Inferior parietal cortex (tissue), 1 donor: ENCODE data around the gene CTNNBL1.
"Not testable (repeated sequence)": the region's sequence is repeated elsewhere in the genome, so short reads cannot be mapped to it uniquely, and the experiment has no call there.

Experiments
- DNase-seq: peaks from one replicate; pipeline ENCODE4 v3.0.0-alpha.2; 2016; ENCODE audit errors: extremely low spot score

Gene CTNNBL1

DNA sequence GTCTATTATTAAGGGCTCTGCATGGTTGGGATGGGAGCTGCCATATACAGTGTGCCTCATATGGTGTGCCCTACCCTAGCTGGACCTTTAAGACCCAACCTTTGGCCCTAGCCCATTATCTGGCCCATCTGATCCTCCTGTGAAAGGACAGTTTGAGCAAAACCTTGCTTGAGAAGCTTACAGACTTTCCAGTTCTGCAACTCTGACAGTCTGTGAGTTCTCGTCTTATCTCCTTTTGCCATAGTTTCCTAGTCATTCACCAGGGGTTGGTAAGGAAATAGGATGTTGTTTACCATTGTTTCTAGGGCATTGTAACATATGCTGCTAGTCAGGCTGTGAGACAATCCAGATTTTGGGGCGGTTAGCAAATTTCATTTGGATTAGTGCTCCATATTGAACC is 17.2 kb downstream of the CTNNBL1 start:
- no peak for DNase-seq

DNA sequence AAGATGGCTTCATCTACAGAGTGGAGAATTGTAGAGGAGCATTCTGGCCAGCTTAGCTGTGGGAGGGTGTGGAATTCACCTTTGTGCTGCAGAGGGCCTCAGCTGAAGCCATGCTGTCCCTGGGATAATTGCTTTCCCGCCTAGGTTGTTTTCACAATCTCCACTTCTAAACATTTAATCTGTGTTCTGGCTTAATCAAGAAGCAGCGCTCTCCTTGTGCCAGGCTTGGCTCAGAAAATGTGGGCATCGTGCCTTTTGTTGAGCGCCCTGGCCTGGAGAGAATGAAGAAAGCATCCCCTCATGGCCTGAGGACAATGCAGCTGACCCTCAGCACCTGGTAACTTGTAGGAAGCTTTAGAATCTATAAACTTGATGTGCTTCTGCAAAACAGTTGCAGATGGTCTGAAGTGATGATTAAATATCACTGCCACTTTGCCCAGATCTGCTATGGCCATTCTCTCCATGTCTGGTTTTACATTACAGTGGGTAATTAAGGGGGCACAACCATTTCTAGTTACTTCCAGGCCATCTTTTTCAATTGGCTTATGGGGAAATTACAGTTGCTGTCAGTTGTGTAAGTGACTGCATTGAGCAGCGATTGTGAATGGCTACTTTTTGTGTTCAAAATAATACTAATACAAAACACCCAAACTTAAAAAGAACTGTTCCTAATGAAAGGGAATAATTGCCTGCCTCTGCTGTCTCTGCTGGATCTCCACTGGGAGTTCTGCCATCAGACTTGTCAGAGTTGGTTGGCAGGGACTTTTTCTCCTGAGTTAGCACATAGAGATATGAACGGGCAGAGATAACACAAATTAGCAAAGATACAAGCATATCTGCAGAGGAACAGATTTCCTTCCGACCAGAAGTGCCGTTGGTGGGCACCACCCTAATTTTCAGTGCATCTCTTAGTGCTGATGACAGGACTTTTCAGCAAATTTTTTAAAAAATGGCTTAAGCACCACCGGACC is 18.4 kb downstream of the CTNNBL1 start:
- DNase-seq: no peak

DNA sequence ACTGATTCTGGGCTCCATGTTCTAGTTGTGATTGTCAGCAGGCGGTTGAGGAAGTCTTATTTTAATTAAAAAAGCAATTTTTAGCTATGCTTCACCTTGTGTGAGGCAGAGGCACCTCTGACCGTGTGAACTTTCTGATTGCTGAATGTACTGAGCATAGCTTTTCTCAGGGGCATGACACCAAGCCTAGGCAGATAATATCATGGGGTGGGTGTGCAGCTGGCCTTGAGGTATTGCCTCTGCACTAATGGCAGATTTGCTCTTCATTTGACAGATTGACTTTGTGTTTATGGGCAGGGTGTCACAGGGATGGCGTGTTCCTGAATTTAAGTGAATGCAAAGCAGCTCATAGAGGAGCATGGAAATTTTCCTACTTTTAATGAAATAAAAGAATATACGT is 19.6 kb downstream of the CTNNBL1 start:
- DNase-seq: no peak

DNA sequence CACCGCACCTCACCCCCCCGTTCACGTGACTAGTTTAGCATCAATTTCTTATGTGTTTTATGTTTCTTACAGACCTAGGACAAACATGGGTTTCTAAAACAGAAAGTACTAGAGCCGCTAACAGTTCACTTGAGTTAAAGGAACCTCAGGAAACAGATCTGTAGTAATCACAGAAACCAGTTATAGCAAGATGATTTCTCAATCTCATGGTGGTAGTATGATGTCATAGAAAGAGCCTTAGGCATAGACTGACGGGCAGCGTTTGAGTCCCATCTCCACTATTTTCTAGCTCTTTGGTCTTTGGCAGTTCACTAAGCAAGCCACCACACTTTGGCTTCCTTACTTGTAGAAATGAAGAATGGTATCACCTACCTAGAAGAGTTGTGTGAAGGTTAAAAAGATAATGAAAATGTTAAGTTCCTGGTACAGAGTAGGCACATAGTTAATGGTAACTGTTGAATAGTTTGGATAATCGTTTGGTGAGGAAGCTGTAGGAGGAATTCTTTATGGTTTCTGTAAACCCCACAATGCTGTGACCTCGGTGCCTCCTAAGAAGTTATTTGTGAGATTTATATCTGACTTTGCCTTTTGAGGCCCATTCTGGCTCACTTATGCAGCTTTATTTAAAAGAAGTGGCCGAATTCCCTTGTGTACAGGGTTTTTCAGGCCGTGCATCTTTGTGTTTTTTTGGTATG is 21.3 kb downstream of the CTNNBL1 start:
- DNase-seq: no peak

DNA sequence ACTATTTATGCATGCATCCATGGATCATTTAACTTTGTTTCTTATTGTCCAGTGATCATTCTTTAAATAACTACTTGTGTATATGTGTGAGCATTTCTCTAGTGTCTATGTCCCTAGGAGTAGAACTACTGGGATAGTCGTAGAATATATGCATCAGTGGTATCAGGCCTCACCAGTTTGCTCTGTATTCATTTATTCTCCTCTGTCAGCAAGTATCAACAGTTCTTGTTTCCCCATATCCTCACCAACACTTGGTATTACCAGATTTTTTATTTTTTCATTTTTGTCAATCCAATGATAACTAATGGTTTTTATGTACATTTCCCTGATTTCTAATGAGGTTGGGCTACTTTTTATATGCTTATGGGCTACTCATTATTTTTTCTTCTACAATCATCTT is 27.9 kb downstream of the CTNNBL1 start:
- no peak for DNase-seq

DNA sequence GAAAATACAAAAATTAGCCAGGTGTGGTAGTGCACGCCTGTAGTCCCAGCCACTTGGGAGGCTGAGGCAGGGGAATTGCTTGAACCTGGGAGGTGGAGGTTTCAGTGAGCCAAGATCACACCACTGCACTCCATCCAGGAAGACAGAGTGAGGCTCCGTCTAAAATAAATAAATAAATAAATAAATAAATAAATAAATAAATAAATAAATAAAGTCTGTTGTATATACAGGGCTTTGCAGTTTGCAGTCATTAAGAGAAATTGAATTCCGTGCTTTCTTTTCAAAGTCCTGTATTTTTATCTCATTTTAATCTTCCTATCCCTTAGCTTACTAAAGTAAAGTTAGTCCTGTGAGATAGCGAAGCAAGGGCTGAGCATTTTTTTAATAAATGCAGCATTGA is 28.5 kb downstream of the CTNNBL1 start:
- not testable (repeated sequence) for DNase-seq

DNA sequence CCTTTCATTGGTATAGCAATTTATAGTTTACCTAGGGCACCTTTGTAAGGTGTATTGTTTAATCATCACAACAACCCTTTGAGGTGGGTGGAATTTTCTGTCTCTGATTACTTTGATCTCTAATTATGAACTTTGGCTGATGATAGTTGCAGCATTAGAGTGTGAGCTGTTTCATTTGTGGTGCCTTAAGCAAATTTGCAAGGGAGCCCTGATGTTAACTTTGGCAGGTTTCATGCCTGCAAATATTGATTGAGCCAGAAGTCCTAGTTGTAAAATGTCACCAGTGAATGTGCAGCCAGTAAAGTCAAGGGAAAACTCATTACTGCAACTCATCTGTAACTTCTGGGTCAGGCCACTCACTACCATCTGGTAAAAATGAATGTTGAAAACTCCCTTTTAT is 29.8 kb downstream of the CTNNBL1 start:
- DNase-seq: no peak

DNA sequence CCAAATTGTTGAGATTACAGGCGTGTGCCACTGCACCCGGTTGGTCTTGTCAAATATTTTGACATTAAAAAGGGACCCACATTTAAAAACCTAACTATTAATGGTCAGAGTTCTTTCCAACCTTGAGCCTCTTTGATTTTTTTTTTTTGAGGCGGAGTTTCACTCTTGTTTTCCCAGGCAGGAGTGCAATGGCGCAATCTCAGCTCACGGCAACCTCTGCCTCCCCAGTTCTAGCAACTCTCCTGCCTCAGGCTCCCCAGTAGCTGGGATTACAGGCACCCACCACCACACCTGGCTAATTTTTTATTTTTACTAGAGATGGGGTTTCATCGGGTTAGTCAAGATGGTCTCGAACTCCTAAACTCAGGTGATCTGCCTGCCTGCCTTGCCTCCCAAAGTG is 31.3 kb downstream of the CTNNBL1 start:
- no peak for DNase-seq

DNA sequence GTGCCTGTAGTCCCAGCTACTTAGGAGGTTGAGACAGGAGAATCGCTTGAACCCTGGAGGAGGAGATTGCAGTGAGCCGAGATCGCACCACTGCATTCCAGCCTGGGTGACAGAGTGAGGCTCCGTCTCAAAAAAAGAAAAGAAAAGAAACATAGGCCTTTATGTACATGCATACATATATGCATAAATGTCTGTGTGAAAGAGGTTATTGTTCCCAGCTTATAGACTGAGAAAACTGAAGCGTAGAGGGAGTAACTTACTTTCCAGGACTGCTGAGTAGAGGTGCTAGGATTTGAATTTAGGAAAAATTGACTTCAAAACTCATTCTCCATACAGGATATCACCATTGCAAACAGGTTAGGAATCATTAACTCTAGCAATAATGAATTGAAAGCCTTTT is 32.0 kb downstream of the CTNNBL1 start:
- no peak for DNase-seq

DNA sequence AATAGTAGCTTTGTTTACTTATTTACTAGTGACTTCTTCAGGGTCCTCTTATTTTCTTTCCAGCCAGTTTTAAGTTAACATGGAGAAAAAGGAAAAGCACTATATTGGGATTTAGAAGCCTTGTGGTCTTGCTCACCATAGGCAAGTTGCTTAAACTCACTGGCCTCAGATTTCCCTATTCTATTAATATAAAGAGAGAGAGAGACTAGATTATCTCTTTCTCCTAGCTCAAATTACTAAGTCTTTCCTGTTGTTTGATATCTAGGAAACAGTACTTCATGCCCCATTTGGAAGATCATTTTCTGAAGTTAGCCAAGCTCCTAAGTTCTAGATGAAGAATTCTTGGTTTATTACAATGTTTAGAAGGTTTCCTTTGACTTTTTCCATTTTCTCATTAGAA is 32.5 kb downstream of the CTNNBL1 start:
- no peak for DNase-seq

DNA sequence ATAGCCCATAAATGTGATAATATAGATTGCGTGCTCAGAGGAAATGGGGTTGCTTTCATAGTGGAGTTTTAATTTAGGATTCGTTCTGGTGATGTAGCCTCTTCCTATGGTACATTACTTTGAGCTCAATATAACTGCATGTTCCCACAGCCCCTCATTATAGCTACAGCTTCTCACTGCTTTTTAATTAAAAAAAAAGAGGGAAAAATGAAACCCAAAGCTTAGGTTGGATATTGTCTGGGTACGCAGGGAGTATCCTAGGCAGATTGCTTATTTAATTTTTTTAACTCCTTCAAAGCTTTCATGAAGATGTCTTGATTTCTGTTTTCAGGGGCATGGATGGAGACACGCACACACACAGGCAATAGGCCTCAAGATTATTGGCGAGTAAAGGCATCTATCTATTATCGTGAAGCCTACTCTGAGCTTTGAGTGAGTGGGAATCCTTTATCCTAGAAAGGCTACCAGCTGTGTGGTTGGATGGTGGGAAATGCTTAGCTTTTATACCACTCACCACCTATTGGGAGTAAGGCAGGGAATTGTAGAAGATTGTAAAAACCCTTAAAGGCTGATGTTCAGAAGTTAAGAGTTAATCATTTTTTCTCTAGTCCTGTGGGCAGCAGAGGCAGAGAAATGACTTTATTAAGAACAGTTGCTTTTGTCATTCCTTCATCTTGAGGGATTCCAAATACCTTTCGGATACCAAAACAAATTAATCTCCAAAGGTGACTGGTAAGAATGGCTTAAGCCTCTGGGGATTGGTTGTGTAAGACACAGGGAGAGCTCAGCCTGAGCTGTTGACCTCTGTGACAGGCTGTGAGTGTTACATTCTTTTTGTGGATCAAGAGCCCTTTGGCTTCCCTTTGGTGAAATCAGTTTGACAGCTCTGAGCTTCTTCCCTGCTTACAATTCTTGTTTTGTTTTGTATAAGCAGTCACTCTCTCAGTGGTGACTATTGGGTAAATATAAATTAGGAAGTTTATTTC is 33.4 kb downstream of the CTNNBL1 start:
- DNase-seq: no peak

DNA sequence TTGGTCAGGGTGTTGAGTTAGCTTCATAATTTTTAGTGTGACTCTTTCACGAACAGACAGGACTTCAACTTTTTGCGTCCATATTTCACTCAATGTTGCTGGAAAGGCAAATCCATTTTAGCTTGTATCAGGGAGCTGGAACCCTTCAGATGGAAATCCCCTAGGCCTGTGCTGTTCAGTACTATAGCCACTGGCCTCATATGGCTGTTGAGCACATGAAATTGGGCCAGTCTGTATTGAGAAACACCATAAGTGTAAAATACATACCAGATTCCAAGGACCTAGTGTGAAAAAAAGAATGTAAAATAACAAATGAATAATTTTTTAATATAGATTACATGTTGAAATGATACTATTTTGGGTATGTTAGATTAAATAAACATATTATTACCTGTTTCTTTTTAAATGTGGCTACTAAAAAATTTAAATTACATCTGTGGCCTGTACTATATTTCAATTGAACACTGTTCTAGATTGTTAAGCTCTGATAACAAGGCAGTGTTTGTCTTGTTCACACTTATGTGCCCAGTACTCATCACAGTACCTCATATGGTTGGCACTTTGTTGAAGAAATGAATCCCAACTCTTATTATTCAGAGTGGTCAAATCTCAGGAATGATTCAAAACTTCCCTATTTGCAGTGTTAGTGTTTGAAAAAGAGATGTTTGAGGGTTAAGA is 34.3 kb downstream of the CTNNBL1 start:
- DNase-seq: no peak

DNA sequence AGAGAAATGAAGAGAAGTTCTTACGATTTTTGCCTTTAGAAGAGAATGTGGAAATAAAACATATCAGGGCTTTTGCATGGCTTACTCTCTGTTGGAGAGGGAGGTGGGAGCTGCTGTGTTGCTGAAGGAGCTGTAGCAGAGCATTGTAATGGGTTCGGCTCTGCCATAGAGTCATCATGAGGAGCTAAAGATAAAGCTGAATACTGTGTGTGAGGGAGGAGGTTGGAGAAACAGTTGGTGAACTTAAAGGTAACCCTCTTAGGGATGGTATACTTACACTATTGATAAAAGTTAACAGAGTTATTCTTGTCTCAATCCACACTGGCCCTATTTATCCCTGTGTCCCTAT is 34.8 kb downstream of the CTNNBL1 start:
- DNase-seq: no peak

DNA sequence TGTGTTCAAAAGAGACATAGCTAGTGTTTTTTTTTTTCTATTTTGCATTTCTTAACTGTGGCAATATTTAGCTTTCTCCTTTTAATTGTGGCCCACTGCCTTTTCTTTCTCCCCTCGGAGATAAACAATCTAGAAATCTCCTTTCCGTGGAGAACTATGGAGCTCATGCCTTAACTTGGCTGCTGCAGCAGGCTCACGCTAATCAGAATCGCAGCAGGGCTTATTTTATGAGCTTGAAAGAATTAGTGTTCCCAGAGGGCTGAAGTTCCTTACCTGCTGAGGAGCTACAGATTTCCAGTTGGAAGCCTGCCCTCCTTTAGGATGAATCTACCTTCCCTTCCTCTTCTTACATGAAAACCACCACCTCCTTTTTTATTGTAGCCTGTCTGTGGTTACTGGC is 35.6 kb downstream of the CTNNBL1 start:
- DNase-seq: no peak

DNA sequence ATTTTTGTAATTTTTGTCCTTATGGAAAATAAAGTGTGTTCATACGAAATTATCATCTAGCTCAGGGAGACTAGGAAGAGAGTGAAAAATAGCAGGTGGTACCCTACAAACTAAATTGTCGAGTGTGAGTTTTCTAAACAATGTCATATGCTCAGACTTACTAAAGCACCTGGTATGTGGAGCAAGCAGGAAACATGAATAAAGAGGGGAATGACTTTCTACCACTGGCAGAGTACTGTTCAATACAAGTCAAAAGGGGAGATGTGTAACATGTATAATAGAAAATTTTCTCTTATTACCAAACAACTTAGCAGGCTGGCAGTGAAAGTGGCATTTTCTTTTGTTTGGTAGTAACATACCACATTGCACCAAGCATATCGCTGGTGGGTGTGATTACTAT is 36.1 kb downstream of the CTNNBL1 start:
- no peak for DNase-seq

DNA sequence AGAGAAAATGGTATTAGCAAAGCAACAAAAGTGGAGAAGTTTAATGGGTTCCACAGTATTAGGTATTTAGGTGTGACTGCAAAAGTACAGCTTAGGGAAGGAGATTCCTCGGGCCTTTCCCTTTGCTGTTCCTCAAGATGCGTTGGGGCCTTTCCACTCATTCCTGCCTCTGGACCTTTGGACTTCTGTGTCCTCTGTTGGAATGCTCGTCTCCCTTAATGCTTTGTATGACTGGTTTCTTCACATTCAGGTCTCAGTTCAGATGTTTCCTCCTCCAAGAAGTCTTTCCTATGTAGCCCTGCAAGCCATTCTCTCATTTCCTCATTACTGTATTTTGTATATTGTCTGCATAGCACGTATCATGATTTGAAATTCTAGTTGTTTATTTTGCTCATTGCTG is 39.6 kb downstream of the CTNNBL1 start:
- no peak for DNase-seq

DNA sequence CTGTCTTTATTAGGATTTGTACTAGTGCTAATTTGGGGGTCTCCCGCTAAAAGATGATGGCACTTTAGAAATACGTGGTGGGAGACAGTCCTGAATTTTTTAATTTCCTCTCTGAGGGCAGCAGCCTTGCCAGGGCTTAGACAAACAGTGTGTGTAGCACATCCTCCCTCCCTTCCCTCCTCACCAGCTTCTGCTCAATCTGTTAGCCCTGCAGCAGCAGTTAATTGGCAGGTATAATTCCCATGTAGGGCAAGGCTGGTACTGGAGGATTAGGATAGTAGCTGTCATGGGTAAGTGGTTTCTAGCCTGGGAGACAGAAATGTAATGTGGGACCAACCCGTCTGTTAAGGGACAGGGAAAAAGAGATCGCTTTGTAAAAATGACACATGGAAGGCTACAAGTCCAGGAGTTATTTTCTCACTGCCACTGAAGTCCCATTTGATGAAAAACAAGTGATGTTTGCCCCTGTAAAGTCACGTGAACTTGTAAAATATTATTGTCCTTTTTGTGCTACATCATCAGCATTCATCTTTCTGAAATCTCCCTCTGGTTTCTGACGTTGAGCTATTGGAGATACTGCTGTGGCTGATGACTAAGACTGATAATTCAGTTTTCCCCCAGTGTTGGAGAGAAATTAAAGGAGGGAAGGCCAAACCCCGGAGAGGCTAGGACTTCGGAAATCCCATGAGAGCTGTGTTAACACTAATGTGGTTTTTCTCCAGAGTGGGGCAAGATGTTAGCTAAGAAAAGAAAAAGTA is 40.6 kb downstream of the CTNNBL1 start:
- DNase-seq: no peak

DNA sequence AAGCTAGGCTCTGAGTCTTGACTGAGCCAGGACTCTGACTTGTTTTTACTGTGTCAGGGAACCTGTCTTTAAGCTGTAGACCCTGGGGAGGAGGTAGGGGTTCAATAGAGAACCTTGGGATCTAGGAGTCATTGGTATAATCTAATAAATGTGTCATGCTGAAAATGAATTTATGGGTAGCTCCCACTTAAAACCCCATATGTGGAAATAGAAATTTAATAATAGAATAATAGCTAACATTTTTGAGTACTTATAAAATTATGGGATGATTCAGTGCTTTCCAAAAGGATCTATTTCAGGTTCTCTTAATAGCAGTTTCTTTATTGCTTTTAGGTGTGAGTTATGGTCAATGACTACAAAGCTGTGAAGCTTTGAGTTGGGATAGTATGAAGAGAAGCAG is 41.7 kb downstream of the CTNNBL1 start:
- DNase-seq: no peak

DNA sequence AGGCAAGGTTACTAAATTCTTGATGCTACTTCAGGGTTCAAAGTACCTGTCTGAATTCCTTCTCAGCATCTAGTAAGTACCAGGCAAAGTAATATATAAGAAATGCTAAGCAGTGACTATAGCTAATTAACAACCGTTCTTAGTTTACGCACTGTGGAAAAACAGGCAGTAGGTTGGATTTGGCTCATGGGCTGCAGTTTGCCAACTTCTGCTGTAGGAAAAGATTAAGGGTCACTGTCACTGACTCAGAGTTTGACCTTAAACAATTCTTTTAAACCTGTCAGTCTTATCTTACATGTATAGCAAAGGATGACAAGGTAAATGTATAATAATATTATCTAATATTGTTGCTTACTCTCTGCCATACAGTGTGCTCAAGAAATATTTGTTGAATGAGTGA is 42.3 kb downstream of the CTNNBL1 start:
- DNase-seq: no peak

DNA sequence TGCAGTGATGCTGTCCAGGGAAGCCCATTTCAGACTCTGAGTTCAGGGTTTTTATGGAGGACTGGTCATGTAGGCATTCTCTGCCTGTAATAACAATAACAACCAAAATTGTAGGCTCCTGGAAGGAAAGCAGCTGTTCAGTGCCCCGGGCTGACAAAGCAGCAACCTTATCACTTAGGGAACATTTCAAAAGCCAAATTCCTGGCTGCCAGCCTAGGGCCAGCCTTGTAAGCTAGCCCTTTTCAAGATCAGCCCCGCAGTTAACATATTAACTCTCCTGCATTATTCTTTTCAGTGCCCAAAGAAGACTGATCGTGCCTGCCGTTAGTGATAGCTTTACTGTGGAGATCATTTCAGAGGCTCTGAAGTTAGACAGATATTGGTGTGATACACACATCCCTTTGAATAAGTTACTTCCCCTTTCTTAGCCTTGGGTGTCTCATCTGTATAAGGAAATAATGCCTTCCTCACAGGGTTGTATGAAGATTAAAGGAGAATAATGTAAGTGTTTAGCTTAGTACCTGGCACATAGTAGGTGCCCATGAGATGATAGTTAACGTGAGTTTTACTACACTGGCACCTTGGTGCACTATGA is 44.1 kb downstream of the CTNNBL1 start:
- DNase-seq: no peak
